A673 (cell line): Measurements from ENCODE around the gene SORBS2.

ENCODE experiments used
- EZH2 ChIP-seq: fragments of 200-600 bp; sonication (generic); IDR thresholded peaks from 2 replicates; pipeline ENCODE4 v1.6.1; 2017; ENCODE audit warnings: borderline replicate concordance, low read depth, mild to moderate bottlenecking, mixed read lengths, antibody characterized with exemption, low read length; ENCODE audit not compliant: poor library complexity, severe bottlenecking
- TF ChIP-seq, protein P1 (sequence below): fragments of 300-800, 200-600 bp; sonication (generic); conservative IDR thresholded peaks from 2 replicates; pipeline ENCODE4 v1.5.1; 2017; ENCODE audit warnings: low read depth, mild to moderate bottlenecking, antibody characterized with exemption, low read length, moderate library complexity, mixed read lengths

DNA sequence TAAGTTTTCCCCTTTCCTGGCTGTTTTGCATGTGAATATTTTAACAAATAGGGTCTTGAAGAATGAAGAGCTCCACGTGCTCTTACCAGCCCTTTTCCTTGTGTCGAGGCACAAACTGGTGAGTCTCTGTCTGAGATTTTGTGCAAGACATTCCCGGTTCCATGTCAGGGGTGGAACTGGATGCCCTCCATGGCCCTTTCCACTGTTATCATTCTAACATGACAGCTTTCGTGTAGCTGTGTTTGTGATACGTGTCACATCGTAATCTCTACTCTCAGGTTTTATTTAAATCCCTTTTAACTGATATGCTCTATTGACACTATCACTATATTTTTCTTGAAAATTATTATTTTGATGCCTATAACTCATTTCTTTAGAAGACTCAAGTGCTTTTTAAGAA is 130.4 kb downstream of the SORBS2 start:
- TF ChIP-seq, protein P1, sequence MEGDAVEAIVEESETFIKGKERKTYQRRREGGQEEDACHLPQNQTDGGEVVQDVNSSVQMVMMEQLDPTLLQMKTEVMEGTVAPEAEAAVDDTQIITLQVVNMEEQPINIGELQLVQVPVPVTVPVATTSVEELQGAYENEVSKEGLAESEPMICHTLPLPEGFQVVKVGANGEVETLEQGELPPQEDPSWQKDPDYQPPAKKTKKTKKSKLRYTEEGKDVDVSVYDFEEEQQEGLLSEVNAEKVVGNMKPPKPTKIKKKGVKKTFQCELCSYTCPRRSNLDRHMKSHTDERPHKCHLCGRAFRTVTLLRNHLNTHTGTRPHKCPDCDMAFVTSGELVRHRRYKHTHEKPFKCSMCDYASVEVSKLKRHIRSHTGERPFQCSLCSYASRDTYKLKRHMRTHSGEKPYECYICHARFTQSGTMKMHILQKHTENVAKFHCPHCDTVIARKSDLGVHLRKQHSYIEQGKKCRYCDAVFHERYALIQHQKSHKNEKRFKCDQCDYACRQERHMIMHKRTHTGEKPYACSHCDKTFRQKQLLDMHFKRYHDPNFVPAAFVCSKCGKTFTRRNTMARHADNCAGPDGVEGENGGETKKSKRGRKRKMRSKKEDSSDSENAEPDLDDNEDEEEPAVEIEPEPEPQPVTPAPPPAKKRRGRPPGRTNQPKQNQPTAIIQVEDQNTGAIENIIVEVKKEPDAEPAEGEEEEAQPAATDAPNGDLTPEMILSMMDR: no peak
- no peak for TF ChIP-seq EZH2
